Activated naive CD8-positive, alpha-beta T cell (primary cell): ENCODE data around the gene SMARCD2.

Source experiments
- H3K27ac Mint-ChIP-seq: one replicate; pipeline ENCODE4 v1.8.0; 2021; ENCODE audit warnings: mixed read lengths
- H3K27me3 Mint-ChIP-seq: one replicate; pipeline ENCODE4 v1.8.0; 2021; ENCODE audit warnings: mixed read lengths
- H3K36me3 Mint-ChIP-seq: one replicate; pipeline ENCODE4 v1.8.0; 2021; ENCODE audit warnings: mixed read lengths
- H3K4me1 Mint-ChIP-seq: one replicate; pipeline ENCODE4 v1.8.0; 2021; ENCODE audit warnings: low read depth, mixed read lengths
- H3K4me3 Mint-ChIP-seq: one replicate; pipeline ENCODE4 v1.8.0; 2021; ENCODE audit warnings: mild to moderate bottlenecking, mixed read lengths
- H3K9me3 Mint-ChIP-seq: one replicate; pipeline ENCODE4 v1.8.0; 2021; ENCODE audit warnings: low read depth, mixed read lengths

The SMARCD2 gene

DNA sequence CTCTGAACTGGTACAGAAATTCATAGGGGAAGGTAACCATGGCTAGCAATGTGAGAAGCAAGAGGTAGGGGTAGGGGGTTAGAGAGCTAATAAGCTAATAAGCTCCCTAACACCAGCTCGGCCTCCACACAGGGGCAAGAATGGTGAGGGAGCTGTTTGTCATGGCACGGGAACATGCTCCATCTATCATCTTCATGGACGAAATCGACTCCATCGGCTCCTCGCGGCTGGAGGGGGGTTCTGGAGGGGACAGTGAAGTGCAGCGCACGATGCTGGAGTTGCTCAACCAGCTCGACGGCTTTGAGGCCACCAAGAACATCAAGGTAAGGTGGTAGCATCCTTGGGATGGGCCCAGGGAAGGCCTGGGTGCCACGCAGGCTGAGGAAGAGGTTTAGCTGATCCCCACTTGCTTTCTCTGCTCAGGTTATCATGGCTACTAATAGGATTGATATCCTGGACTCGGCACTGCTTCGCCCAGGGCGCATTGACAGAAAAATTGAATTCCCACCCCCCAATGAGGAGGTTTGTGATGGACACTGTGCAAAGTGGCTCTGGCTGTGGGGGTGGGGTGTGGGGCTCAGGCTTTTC, 11.5 kb downstream of the SMARCD2 start:
- Mint-ChIP-seq H3K9me3 (no peaks in the 10 kb centered on the region), H3K27ac (peak overlapping the region; percentile 100), H3K27me3 (no peaks in the 10 kb centered on the region), H3K4me1 (peaks cover 60% of the 10 kb centered on the region), H3K4me3 (peak overlapping the region; percentile 56), H3K36me3 (peaks cover 12% of the 10 kb centered on the region)

DNA sequence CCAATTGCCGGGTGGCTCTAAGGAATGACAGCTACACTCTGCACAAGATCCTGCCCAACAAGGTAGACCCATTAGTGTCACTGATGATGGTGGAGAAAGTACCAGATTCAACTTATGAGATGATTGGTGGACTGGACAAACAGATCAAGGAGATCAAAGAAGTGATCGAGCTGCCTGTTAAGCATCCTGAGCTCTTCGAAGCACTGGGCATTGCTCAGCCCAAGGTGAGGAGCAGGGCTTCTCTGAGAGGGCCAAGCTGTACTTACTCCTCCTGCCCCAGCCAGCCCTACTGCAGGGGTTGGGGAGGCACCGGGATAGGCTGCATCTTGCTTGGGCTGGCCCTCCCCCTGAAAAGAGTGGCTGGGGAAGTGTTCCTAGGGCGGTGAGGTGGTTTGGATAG, 12.2 kb downstream of the SMARCD2 start:
- Mint-ChIP-seq H3K9me3 (no peaks in the 10 kb centered on the region), H3K27ac (peak overlapping the region; percentile 100), H3K4me3 (peak overlapping the region; percentile 56), H3K4me1 (peaks cover 62% of the 10 kb centered on the region), H3K27me3 (no peaks in the 10 kb centered on the region), H3K36me3 (peaks cover 15% of the 10 kb centered on the region)

DNA sequence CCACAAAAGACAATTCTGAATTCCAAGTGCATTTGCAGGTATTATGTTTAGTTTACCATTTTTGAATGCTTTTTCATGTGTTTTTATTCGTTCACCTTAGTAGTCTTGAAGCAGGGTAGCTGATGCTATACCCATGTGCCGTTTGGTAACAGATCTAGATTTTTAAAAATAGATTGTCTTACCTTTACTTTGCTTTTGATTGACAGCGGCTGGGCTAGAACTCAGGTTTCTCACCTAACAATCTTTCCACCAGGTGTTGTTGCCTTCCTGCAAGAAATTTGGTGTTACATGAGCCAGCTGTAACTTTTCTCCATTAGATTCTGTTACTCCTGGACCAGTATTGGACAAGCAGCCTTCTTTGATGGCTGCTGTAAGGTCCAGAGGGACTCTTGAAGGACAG, 13.5 kb downstream of the SMARCD2 start:
- Mint-ChIP-seq H3K4me1 (peaks cover 65% of the 10 kb centered on the region), H3K27me3 (no peaks in the 10 kb centered on the region), H3K36me3 (peaks cover 15% of the 10 kb centered on the region), H3K9me3 (no peaks in the 10 kb centered on the region), H3K4me3 (peak overlapping the region; percentile 96), H3K27ac (peak overlapping the region; percentile 100)

DNA sequence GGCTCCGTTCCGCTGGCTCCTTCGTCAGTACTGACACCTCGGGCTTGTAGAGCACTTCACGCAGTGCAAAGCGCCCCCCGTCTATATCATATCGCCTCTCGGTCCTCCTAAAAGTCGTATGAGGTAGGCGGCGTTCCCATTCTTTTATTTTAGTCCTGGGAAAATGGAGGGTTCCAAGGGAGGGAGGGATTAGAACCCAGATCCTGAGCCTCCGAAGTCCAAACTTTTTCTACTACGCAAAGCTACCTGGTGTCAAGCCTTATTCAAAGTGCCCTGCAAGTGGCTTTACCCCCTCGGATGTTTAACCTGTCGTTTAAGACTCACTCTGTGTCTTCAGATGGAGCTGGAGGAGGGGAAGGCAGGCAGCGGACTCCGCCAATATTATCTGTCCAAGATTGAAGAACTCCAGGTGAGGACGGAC, 14.7 kb downstream of the SMARCD2 start:
- Mint-ChIP-seq H3K4me1 (peaks cover 70% of the 10 kb centered on the region), H3K27me3 (no peaks in the 10 kb centered on the region), H3K9me3 (no peaks in the 10 kb centered on the region), H3K27ac (peak overlapping the region; percentile 100), H3K4me3 (peak overlapping the region; percentile 96), H3K36me3 (peaks cover 17% of the 10 kb centered on the region)

DNA sequence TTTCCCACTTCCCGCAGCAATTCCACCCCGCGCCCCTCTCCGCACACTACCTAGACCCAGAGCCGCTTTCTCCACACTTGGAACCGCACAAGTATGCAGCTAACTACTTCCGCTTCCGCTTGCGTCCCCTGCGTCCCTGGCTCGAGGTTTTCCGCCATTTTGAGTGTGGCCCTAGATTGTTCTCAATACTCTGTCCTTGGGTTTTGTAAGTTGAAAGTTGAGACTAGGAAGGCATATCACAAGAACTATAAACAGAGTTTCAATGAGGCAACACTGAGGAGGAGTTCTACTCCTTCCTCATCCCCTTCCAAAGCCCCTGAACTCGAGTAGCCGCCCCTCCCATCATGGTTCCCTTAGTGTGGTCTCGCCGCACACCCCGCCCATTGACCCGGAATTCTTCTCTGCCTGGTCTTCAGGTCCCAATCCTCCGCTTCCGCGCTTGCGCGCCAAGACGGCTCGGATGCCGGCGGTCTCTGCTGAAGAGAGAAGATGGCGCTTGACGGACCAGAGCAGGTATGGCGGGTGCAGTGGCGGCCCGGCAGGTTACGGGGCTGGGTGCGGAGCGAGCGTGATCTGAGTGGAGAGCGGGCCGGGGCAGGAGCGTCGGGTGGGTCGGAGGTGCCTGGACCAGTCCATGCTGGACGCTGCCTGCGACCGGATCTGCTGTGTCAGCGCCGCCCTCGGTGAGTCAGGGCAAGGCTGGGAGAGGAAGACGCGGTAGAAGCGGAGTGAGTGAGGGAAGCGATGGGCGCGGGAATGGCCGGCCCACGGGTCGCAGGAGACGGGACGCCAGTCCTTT, 15.3 kb downstream of the SMARCD2 start, which contains the start of the genes FTSJ3 and PSMC5:
TSS of gene FTSJ3 (minus strand) at position 662 of the 799 bp plus-strand sequence. CDS start 761 bp downstream, outside the sequence.
TSS of gene PSMC5 (plus strand) at position 430 of the 799 bp plus-strand sequence. CDS start at position 490, 60 bp downstream.
- H3K4me3 Mint-ChIP-seq, result peak within 1 kb of the TSS; percentile 96
- H3K27ac Mint-ChIP-seq, result peak within 1 kb of the TSS; percentile 100
- H3K9me3 Mint-ChIP-seq, result no peaks in the 10 kb centered on the region
- peaks cover 17% of the 10 kb centered on the region for H3K36me3 Mint-ChIP-seq
- H3K4me1 Mint-ChIP-seq, result peaks cover 69% of the 10 kb centered on the region
- no peaks in the 10 kb centered on the region for H3K27me3 Mint-ChIP-seq

DNA sequence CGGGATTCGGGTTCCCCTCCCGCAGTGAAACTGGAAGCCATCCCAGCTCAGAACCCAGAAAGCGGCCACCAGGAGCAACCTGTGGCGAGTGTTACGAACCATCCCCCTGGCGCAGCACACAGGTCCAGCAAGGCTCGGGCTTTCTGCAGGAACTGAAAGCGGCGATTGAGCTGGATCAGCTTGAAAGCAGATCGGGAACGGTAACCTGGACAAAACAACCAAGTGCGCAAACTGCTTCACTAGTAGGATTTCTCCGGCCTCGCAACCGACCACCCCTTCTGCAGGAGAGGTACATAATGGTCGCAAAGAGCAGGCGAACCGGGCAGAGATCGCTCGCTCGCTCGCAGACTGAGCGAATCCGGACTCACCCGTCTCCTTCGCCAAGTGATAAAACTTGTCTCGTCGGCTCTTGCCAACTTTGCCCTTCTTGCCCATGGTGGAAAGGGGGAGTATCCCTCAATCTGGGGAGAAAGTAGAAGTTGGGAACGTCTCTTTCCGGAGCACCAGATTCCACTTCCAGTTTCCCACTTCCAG, 15.9 kb downstream of the SMARCD2 start:
- peak overlapping the region; percentile 96 for H3K4me3 Mint-ChIP-seq
- no peaks in the 10 kb centered on the region for H3K27me3 Mint-ChIP-seq
- H3K36me3 Mint-ChIP-seq, result peaks cover 21% of the 10 kb centered on the region
- H3K27ac Mint-ChIP-seq, result peak overlapping the region; percentile 100
- H3K9me3 Mint-ChIP-seq, result no peaks in the 10 kb centered on the region
- H3K4me1 Mint-ChIP-seq, result peaks cover 67% of the 10 kb centered on the region

DNA sequence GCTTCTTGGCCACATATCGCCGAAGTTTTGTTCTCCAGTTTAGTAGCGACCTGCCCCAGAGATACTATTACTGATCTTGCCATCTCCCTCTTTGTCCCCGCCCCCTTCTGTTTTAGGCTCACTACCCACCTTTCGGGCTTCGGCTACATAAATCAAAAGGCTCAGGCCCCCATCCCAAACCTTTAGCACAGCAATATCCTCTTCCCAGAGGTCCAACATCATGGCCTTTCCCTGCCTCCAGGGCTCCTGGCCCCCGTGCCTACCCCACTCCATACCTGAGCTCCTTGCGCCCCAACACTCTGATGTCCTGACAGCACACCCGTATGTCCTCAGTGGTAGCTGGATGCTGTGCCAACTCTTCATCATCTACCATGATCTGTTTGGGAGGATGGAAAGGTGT, 18.1 kb downstream of the SMARCD2 start:
- peaks cover 15% of the 10 kb centered on the region for H3K36me3 Mint-ChIP-seq
- H3K4me1 Mint-ChIP-seq, result peaks cover 47% of the 10 kb centered on the region
- no peaks in the 10 kb centered on the region for H3K27me3 Mint-ChIP-seq
- peak overlapping the region; percentile 73 for H3K27ac Mint-ChIP-seq
- peak overlapping the region; percentile 96 for H3K4me3 Mint-ChIP-seq
- H3K9me3 Mint-ChIP-seq, result no peaks in the 10 kb centered on the region

DNA sequence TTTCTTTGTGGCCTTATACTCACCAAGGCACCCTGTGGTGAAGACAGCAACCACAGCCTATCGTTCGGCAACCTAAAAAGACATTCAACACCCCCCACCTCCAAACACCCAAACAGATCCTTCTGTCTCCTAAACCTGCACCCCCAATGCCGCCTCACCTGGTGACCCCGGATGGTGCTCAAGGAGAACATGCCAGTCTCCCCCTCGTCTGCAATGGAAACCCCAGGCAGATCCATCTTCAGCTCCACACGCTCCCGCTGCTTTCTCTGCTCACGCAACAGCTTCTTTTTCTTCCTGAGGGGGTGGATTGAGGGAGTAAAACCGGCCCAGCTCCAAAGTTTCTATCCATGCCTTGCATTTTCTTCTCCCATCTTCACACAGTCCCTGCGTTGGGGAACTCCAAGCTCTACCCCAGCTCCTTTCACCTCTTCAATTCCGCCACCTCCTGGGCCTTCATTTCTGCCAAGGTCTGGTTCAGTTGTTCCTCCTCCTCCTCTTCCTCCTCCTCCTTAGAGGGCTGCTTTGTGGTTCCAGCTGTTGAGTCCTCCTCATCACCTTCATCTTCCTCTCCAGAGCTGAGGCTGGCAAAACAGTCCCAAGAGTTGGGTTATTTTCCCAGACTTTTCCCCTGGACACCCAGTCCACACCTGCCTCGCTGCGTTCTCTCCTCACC, 18.7 kb downstream of the SMARCD2 start:
- H3K9me3 Mint-ChIP-seq, result no peaks in the 10 kb centered on the region
- H3K4me1 Mint-ChIP-seq, result peaks cover 41% of the 10 kb centered on the region
- no peaks in the 10 kb centered on the region for H3K27me3 Mint-ChIP-seq
- peak overlapping the region; percentile 73 for H3K27ac Mint-ChIP-seq
- H3K36me3 Mint-ChIP-seq, result peaks cover 15% of the 10 kb centered on the region
- H3K4me3 Mint-ChIP-seq, result peak overlapping the region; percentile 96

DNA sequence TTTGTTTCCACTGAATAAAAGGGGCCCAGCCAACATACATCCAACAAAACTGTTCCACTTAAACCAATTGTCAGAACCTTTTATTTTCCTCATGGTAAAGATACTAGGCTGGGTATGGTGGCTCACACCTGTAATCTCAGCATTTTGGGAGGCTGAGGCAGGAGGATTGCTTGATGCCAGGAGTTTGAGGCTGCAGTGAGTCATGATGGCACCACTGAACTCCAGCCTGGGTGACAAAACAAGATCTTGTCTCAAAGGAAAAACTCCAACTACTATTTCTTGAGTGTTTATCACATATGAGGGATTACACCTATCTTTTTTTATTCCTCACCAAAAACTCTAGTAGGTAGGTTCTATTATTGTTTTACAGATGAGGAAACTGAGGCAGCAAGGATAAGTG, 19.9 kb downstream of the SMARCD2 start:
- H3K27me3 Mint-ChIP-seq, result no peaks in the 10 kb centered on the region
- H3K4me1 Mint-ChIP-seq, result peaks cover 34% of the 10 kb centered on the region
- H3K27ac Mint-ChIP-seq, result peak overlapping the region; percentile 81
- H3K9me3 Mint-ChIP-seq, result no peaks in the 10 kb centered on the region
- peak overlapping the region; percentile 20 for H3K4me3 Mint-ChIP-seq
- H3K36me3 Mint-ChIP-seq, result peaks cover 13% of the 10 kb centered on the region

DNA sequence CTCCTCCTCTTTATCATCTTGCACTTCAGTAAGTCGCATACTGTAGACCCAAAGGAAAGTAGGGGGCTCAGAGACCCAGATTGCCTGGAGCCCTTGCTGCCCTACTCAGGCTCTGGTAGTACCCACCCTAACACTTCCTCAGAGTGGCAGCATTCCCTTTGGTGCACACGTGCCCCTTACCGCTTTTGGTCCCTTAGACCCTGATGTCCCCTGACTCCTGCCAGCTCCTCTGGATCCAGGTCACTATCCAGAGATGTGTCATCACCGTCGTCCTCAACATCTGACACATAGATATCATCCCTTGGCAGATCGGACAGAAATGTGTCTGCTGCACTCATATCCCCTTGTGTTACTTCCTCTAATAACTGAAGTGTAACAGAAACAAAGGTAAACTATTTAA, 20.7 kb downstream of the SMARCD2 start:
- Mint-ChIP-seq H3K36me3 (peaks cover 13% of the 10 kb centered on the region), H3K27me3 (no peaks in the 10 kb centered on the region), H3K4me1 (peaks cover 34% of the 10 kb centered on the region), H3K4me3 (peak overlapping the region; percentile 19), H3K9me3 (no peaks in the 10 kb centered on the region), H3K27ac (peak overlapping the region; percentile 81)

DNA sequence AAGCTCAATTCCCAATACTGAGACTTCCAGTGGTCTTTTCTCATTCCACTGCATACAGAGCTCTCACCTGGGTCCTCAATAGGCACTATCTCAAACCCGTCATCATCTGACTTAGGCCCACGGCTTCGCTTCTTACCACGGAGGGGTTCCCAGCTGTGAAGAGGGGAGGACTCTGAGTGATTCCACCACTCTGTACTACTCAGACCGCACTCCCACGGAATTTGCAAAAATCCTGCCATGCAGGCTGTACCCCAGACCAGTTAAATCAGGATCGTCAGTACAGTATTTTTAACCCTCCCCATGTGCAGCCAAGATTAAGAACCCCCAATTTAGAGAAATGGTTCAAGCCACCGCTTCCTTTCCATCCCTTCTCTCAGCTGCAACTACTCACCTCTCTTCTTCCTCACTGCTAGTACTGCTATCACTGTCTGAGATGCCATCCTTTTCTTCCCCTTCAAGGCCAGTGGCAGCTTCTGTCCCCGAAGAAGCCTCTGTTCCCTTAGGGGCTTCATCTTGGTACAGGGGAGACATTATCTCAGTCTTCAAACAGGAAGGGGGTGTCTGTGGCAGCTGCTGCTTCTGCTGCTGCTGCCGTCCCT, 21.4 kb downstream of the SMARCD2 start:
- Mint-ChIP-seq H3K27ac (peak overlapping the region; percentile 81), H3K4me3 (no peak overlapping the region), H3K9me3 (no peaks in the 10 kb centered on the region), H3K36me3 (peaks cover 11% of the 10 kb centered on the region), H3K27me3 (no peaks in the 10 kb centered on the region), H3K4me1 (peaks cover 31% of the 10 kb centered on the region)

DNA sequence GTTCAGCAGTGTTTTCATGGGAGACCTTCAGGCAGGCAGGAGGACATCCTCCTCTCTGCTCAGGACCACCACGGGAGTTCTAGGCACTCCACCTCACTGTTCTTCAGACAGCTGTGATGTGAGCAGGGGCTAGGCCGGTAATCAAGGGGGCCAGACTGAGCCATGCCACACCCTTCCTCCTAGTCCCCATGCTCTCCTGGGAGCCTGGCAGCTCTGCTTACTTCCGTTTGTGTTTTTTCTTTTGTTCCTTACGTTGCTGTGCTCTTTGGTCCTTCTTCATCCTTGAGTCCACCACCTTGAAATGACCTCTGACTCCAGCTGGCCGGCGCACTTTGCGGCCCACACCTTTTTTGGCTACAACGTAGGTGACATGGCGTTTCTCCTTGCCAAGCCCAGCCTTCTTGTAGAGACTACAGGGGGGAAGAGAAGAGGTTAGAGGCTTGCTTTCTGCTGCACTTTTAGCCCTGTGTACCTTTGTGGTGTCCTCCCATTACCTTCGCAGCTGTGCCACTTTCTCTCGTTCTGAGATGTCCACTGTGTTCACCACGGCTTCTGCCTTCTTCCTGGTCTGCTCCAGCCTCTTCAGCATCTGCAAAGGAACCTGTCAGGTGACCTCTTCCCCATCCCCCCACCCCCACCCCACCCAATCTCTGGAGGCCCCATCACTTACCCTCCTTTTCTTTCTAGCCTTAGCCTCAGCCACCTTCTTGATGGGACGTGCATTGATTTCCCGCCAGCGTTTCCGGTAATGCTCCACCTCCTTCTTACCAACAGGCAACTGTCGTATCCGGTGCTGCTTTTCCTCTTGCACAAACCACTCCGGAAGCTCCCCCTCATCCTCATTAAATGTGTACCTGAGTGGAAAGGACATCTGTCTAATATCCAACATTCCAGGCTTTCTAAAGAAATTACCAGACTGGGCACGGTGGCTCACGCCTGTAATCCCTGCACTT, 22.6 kb downstream of the SMARCD2 start:
- Mint-ChIP-seq H3K27ac (peak overlapping the region; percentile 89), H3K4me3 (no peak overlapping the region), H3K4me1 (peaks cover 23% of the 10 kb centered on the region), H3K36me3 (peaks cover 9% of the 10 kb centered on the region), H3K9me3 (no peaks in the 10 kb centered on the region), H3K27me3 (no peaks in the 10 kb centered on the region)

DNA sequence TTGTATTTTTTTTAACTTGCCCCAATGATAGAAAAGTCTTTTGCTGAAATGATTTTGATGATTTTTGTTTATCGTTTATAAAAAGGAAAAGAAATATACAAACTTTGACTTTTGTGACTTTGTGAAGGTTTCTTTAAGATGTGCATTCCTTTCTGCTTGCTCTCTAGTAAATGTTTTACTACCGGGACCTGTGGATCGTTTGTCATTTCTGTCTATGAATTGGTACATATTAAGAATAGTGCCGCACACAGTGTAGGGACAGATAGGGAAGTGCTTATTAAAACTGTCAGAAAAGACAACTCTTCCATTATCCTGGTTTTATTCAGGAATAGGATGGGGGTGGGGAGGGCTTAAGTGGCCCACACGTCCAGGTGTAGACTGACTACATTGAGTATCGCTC, 23.4 kb downstream of the SMARCD2 start:
- H3K36me3 Mint-ChIP-seq, result peaks cover 9% of the 10 kb centered on the region
- no peak overlapping the region for H3K4me3 Mint-ChIP-seq

More for the DNA sequence above, 23.4 kb downstream of the SMARCD2 start:
- Mint-ChIP-seq H3K4me1 (peaks cover 18% of the 10 kb centered on the region), H3K9me3 (no peaks in the 10 kb centered on the region), H3K27ac (peak overlapping the region; percentile 89), H3K27me3 (no peaks in the 10 kb centered on the region)
